Lung (tissue), 12 donors: ENCODE measurements around the gene OAF. TPM values are rescaled to one million over a fixed set of nuclear protein-coding genes. Genes with fewer than 3 reads are reported as not detected.

Source experiments
- ATAC-seq: fragments of 200-7000 bp; cut with Tn5 transposase; one replicate; pipeline ENCODE4 v1.9.1; 2020; ENCODE audit warnings: moderate number of reproducible peaks; ENCODE audit not compliant: insufficient read depth, low FRiP score
- DNase-seq, 3 donors: peaks; one replicate each; pipeline ENCODE4 v3.0.0-alpha.2; 2013 to 2017
- H3K27ac ChIP-seq, 2 donors: one replicate each; pipeline ENCODE4 v1.5.1; 2013; ENCODE audit warnings: mild to moderate bottlenecking in 2 of 2, moderate library complexity in 2 of 2, control low read depth in 1 of 2, inconsistent platforms in 1 of 2, low read depth in 1 of 2, low read length in 1 of 2
- H3K27me3 ChIP-seq, 3 donors: one replicate each; pipeline ENCODE4 v1.5.1; 2013; ENCODE audit warnings: low read length in 2 of 3; ENCODE audit not compliant: control insufficient read depth in 3 of 3, insufficient read depth in 3 of 3
- H3K36me3 ChIP-seq, 4 donors: one replicate each; pipeline ENCODE4 v1.5.1; 2013; ENCODE audit warnings: low read length in 4 of 4, mild to moderate bottlenecking in 1 of 4, moderate library complexity in 1 of 4; ENCODE audit not compliant: control insufficient read depth in 4 of 4, insufficient read depth in 4 of 4
- H3K4me1 ChIP-seq, 5 donors: one replicate each; pipeline ENCODE4 v1.5.1; 2013; ENCODE audit warnings: low read length in 5 of 5, mild to moderate bottlenecking in 2 of 5, moderate library complexity in 1 of 5; ENCODE audit not compliant: control insufficient read depth in 5 of 5, insufficient read depth in 5 of 5
- H3K4me3 ChIP-seq: one replicate; pipeline ENCODE4 v1.5.1; 2013; ENCODE audit warnings: mild to moderate bottlenecking, control low read depth, moderate library complexity
- H3K9ac ChIP-seq, 2 donors: one replicate each; pipeline ENCODE4 v1.5.1; 2013; ENCODE audit warnings: low read length in 2 of 2, control low read depth in 1 of 2; ENCODE audit not compliant: insufficient read depth in 1 of 2
- H3K9me3 ChIP-seq, 4 donors: one replicate each; pipeline ENCODE4 v1.5.1; 2013; ENCODE audit warnings: low read length in 3 of 4, mild to moderate bottlenecking in 1 of 4, moderate library complexity in 1 of 4; ENCODE audit not compliant: control insufficient read depth in 4 of 4, insufficient read depth in 3 of 4
- CTCF ChIP-seq: IDR thresholded peaks from 2 replicates; pipeline ENCODE4 v1.5.1; 2012; ENCODE audit warnings: mild to moderate bottlenecking; ENCODE audit errors: control extremely low read depth, extremely low read depth
- WGBS, 2 donors: extraction: QIAGEN DNeasy Blood & Tissue Kit; methylation state at CpG; one replicate each; pipeline ENCODE4 v1.1.7; 2013; 5-methylcytosine and 5-hydroxymethylcytosine counted together
- polyA plus RNA-seq, 2 donors: library from polyadenylated mRNA; stranded (reverse); fragments of 200-250 nt; gene quantifications; one replicate each; pipeline ENCODE4 v1.2.1, GENCODE V29; 2013
- total RNA-seq, 2 donors: library from RNA; depleted of rRNA in 1 of 2; stranded (reverse); fragments of >200 nt in 1 of 2; gene quantifications; one replicate each; pipeline ENCODE4 v1.2.1, GENCODE V29; 2014 to 2021
- donor health status: control.
- donor health status: control.
- donor health status: Bipolar disorder and iron deficiency.
- donor health status: healthy.
- donor health status: DM: yes; HTN: yes; CAD: no.

The OAF gene
- total and polyA plus RNA-seq, 4 donors: 7.7 to 27.4 (median 12.0) TPM

GRCh38 chr11:120182790-120183491, 27.9 kb upstream of the OAF start:
- no peak overlapping the region for H3K9ac ChIP-seq
- TF ChIP-seq CTCF: no peak
- H3K27ac ChIP-seq: no peak overlapping the region
- 78 to 82% methylated on average over 5 of the region's 5 CpGs for WGBS, 2 donors
- no peaks in the 10 kb centered on the region for H3K36me3 ChIP-seq
- no peaks in the 10 kb centered on the region for H3K27me3 ChIP-seq
- ATAC-seq (no peak), DNase-seq (no peak)
- H3K4me1 ChIP-seq: peaks cover 0 to 75% (median 42%) of the 10 kb centered on the region in 5 donors
- H3K4me3 ChIP-seq: no peak overlapping the region
- H3K9me3 ChIP-seq: no peaks in the 10 kb centered on the region

GRCh38 chr11:120183701-120184141, 27.1 kb upstream of the OAF start:
- no peak for ATAC-seq
- H3K36me3 ChIP-seq: no peaks in the 10 kb centered on the region
- peaks cover 0 to 78% (median 48%) of the 10 kb centered on the region in 5 donors for H3K4me1 ChIP-seq
- no peak for DNase-seq
- no peak overlapping the region for H3K4me3 ChIP-seq
- no peak overlapping the region for H3K9ac ChIP-seq
- peak overlapping the region in 1 of 2 donors; percentile 49 for H3K27ac ChIP-seq
- H3K9me3 ChIP-seq: no peaks in the 10 kb centered on the region
- 88 to 95% methylated on average over 7 of the region's 7 CpGs for WGBS, 2 donors
- no peak for TF ChIP-seq CTCF
- H3K27me3 ChIP-seq: no peaks in the 10 kb centered on the region

- H3K36me3 ChIP-seq: no peaks in the 10 kb centered on the region
- no peaks in the 10 kb centered on the region for H3K27me3 ChIP-seq
- peaks cover 0 to 77% (median 48%) of the 10 kb centered on the region in 5 donors for H3K4me1 ChIP-seq
- ATAC-seq: no peak
- H3K4me3 ChIP-seq: no peak overlapping the region
- no peak for DNase-seq
- no peak overlapping the region for H3K27ac ChIP-seq
- H3K9me3 ChIP-seq: no peaks in the 10 kb centered on the region
- H3K9ac ChIP-seq: no peak overlapping the region
- TF ChIP-seq CTCF: no peak
- WGBS, 2 donors: 76% methylated on average over 11 of the region's 11 CpGs
Measured at GRCh38 chr11:120184371-120184945, 26.4 kb upstream of the OAF start.
